ENCODE results near the gene NBEAL2. TPM values are rescaled to one million over a fixed set of nuclear protein-coding genes. Genes with fewer than 3 reads are reported as not detected.

NBEAL2 gene
- total and polyA plus RNA-seq, 2 experiments from 2014 or later: 38.6 to 42.2 TPM

DNA sequence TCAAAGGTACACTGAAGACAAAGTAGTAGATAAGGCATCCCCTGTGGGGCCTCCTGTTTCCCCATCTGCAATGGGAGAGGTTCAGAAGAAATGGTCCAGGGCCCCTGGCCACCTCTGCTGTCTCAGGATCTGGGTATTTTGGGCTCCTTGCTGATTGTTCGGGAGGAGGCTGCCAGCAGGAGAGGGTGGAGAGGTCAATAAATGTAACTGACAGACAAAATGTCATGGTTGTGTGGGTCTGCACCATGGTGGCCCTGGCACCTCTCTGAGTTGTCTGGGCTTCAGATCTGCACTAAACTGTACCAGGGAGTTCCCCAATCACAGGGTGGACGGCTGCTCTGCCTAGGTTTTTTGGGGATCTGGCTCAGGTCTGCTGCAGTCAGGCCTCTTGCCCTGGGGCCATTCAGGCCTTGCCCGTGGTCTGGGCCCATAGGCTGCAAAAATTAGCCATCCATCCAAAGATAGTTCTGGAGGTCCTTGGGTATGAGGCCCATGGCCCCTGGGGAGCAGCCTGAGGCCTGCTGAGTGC, 7.4 kb downstream of the NBEAL2 start:
- Histone ChIP-seq H3K27ac (peak overlapping the region; percentile 53), H3K4me3 (no peak overlapping the region), H3K4me2 (peak overlapping the region; percentile 46), H3K79me2 (peaks cover 38% of the 10 kb centered on the region), H3K36me3 (replicated peaks; ENCODE audit: insufficient read depth, low read depth) (no peaks in the 10 kb centered on the region), H3K9me2 (replicated peaks; ENCODE audit: insufficient read depth) (no peaks in the 10 kb centered on the region), H3K9me3 (ENCODE audit: low read depth) (no peaks in the 10 kb centered on the region), H4K20me1 (ENCODE audit: insufficient read depth, poor library complexity, severe bottlenecking) (no peaks in the 10 kb centered on the region), H3K4me1 (ENCODE audit: insufficient read depth) (peaks cover 19% of the 10 kb centered on the region), H2AFZ (no peak overlapping the region), H3K27me3 (no peaks in the 10 kb centered on the region)
- 84% methylated on average over 3 of the region's 3 CpGs for WGBS (ENCODE audit: low lambda C conversion rate, missing lambda C conversion rate)
- DNase-seq (ENCODE audit: low spot score): no peak
- TF ChIP-seq EZH2phosphoT487 (IDR thresholded peaks at IDR 0.05; ENCODE audit: low read depth, severe bottlenecking, unreplicated experiment) (no peak), EZH2 (IDR thresholded peaks at IDR 0.05; ENCODE audit: borderline replicate concordance) (no peak)
- TF ChIP-seq, protein P1, sequence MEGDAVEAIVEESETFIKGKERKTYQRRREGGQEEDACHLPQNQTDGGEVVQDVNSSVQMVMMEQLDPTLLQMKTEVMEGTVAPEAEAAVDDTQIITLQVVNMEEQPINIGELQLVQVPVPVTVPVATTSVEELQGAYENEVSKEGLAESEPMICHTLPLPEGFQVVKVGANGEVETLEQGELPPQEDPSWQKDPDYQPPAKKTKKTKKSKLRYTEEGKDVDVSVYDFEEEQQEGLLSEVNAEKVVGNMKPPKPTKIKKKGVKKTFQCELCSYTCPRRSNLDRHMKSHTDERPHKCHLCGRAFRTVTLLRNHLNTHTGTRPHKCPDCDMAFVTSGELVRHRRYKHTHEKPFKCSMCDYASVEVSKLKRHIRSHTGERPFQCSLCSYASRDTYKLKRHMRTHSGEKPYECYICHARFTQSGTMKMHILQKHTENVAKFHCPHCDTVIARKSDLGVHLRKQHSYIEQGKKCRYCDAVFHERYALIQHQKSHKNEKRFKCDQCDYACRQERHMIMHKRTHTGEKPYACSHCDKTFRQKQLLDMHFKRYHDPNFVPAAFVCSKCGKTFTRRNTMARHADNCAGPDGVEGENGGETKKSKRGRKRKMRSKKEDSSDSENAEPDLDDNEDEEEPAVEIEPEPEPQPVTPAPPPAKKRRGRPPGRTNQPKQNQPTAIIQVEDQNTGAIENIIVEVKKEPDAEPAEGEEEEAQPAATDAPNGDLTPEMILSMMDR (IDR thresholded peaks at IDR 0.05; ENCODE audit: poor library complexity): no peak

DNA sequence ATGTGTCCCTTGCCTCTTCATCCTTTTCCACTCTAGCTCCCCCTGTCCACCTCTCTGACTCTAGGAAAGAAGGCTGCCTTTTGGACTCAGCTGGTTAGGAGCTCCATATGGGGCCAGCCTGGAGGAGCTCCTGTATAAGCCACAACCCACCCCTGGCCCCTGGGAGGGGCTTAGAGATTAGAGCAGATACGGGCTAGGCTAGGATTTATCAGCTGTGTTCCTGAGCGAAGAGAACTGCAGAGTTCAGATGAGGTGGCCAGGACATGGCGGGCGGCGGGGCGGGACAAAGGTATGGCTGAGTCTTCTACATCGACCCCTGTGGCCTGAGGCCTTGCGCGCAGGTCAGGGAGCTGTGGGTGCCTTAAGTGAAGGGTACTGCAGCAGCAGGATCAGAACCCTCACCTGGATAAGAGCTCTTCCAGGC, 7.9 kb downstream of the NBEAL2 start:
- Histone ChIP-seq H3K4me2 (peak overlapping the region; percentile 46), H3K9me3 (ENCODE audit: low read depth) (no peaks in the 10 kb centered on the region), H3K4me1 (ENCODE audit: insufficient read depth) (peaks cover 18% of the 10 kb centered on the region), H4K20me1 (ENCODE audit: insufficient read depth, poor library complexity, severe bottlenecking) (no peaks in the 10 kb centered on the region), H3K36me3 (replicated peaks; ENCODE audit: insufficient read depth, low read depth) (no peaks in the 10 kb centered on the region), H2AFZ (no peak overlapping the region), H3K4me3 (no peak overlapping the region), H3K27ac (peak overlapping the region; percentile 53), H3K9me2 (replicated peaks; ENCODE audit: insufficient read depth) (no peaks in the 10 kb centered on the region), H3K79me2 (peaks cover 35% of the 10 kb centered on the region), H3K27me3 (no peaks in the 10 kb centered on the region)
- TF ChIP-seq EZH2 (IDR thresholded peaks at IDR 0.05; ENCODE audit: borderline replicate concordance): no peak
- TF ChIP-seq EZH2phosphoT487 (IDR thresholded peaks at IDR 0.05; ENCODE audit: low read depth, severe bottlenecking, unreplicated experiment): no peak
- TF ChIP-seq, protein P1 (IDR thresholded peaks at IDR 0.05; ENCODE audit: poor library complexity): no peak
- DNase-seq (ENCODE audit: low spot score): peak; percentile 47
- WGBS (ENCODE audit: low lambda C conversion rate, missing lambda C conversion rate): 80% methylated on average over 9 of the region's 9 CpGs

DNA sequence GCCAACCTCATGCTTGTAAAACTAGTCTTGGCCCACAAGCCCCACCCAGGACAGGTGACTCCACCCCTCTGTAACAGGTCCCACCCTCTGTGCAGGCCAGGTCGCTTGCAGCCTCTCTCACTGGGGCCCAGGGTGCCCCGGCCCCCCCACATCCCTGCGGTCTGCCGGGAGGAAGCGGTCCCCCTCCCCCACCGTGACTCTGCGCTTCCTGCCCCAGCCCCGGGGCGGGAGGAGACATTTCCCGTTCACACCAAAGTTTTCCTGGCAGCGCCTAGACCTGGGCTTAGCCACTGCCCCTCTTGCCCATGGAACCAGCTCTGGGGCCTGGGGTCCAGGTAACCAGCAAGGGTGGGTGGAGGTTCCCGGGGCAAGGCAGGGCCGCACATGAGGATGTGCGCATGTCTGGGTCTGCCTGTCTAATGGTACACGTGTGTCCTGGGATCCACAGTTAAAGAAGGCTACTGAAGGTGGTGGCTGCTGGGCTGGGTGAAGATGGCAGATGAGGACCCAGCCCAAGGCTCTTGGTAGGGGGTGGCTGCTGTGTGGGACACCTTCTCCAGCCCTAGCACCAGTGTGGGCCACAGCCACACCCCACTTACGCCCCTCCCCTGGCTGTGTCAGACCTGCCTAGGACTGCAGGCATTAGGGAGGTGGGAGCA, 8.4 kb downstream of the NBEAL2 start:
- Histone ChIP-seq H3K36me3 (replicated peaks; ENCODE audit: insufficient read depth, low read depth) (no peaks in the 10 kb centered on the region), H4K20me1 (ENCODE audit: insufficient read depth, poor library complexity, severe bottlenecking) (no peaks in the 10 kb centered on the region), H3K9me3 (ENCODE audit: low read depth) (no peaks in the 10 kb centered on the region), H3K27me3 (no peaks in the 10 kb centered on the region), H2AFZ (no peak overlapping the region), H3K79me2 (peaks cover 30% of the 10 kb centered on the region), H3K27ac (no peak overlapping the region), H3K4me3 (no peak overlapping the region), H3K4me2 (peak overlapping the region; percentile 46), H3K4me1 (ENCODE audit: insufficient read depth) (peaks cover 16% of the 10 kb centered on the region), H3K9me2 (replicated peaks; ENCODE audit: insufficient read depth) (no peaks in the 10 kb centered on the region)
- DNase-seq (ENCODE audit: low spot score): peak; percentile 51
- TF ChIP-seq, protein P1 (IDR thresholded peaks at IDR 0.05; ENCODE audit: poor library complexity): no peak
- TF ChIP-seq EZH2phosphoT487 (IDR thresholded peaks at IDR 0.05; ENCODE audit: low read depth, severe bottlenecking, unreplicated experiment): no peak
- TF ChIP-seq EZH2 (IDR thresholded peaks at IDR 0.05; ENCODE audit: borderline replicate concordance): no peak
- 76% methylated on average over 14 of the region's 16 CpGs for WGBS (ENCODE audit: low lambda C conversion rate, missing lambda C conversion rate)

Measured in hepatocyte (in vitro differentiated cells).